Keratinocyte (primary cell): ENCODE measurements around the gene PDCD7. TPM values are rescaled to one million over a fixed set of nuclear protein-coding genes. Genes with fewer than 3 reads are reported as not detected.
"Not testable (repeated sequence)": the region's sequence is repeated elsewhere in the genome, so short reads cannot be mapped to it uniquely, and the experiment has no call there.

ENCODE experiments used
- DNase-seq: peaks from one replicate; pipeline ENCODE4 v3.0.0-alpha.2; 2011; ENCODE audit warnings: low read depth, missing footprints, low spot score
- FAIRE-seq: peaks from 2 replicates; lab custom pipeline; 2011; peaks lifted over from hg19 to GRCh38; lab: Jason Lieb, UNC
- H2AFZ ChIP-seq: 2 replicates; pipeline ENCODE4 v1.6.0; 2012; ENCODE audit warnings: low read length, control low read depth, inconsistent platforms; ENCODE audit not compliant: control insufficient read depth
- H3K27ac ChIP-seq: 2 replicates; pipeline ENCODE4 v1.5.1; 2011; ENCODE audit warnings: low read length; ENCODE audit not compliant: control insufficient read depth, insufficient read depth
- H3K27me3 ChIP-seq: 3 replicates; pipeline ENCODE4 v1.6.0; 2011; ENCODE audit warnings: low read length; ENCODE audit not compliant: control insufficient read depth, insufficient read depth; ENCODE audit errors: extremely low read depth
- H3K36me3 ChIP-seq, 2 experiments: 2 replicates in 1 of 2; 3 replicates in 1 of 2; pipeline ENCODE4 v1.5.1; 2011; ENCODE audit warnings: low read length in 2 of 2, mild to moderate bottlenecking in 1 of 2; ENCODE audit not compliant: control insufficient read depth in 2 of 2, insufficient read depth in 2 of 2; ENCODE audit errors: extremely low read depth in 1 of 2
- H3K4me1 ChIP-seq: 3 replicates; pipeline ENCODE4 v1.5.1; 2011; ENCODE audit warnings: low read length; ENCODE audit not compliant: control insufficient read depth, insufficient read depth; ENCODE audit errors: extremely low read depth
- H3K4me2 ChIP-seq: 3 replicates; pipeline ENCODE4 v1.6.0; 2011; ENCODE audit warnings: low read depth, low read length; ENCODE audit not compliant: control insufficient read depth, insufficient read depth; ENCODE audit errors: extremely low read depth
- H3K4me3 ChIP-seq, 3 experiments: fragments of 200-600 bp in 1 of 3; sonication (generic) in 1 of 3; 2 replicates in 2 of 3; 3 replicates in 1 of 3; pipeline ENCODE4 v1.5.1; 2011 to 2016; ENCODE audit warnings: low read length in 3 of 3, mild to moderate bottlenecking in 3 of 3, control low read depth in 2 of 3, inconsistent platforms in 1 of 3, low read depth in 1 of 3, mixed read lengths in 1 of 3, mixed run types in 1 of 3, moderate library complexity in 1 of 3; ENCODE audit not compliant: control insufficient read depth in 2 of 3, insufficient read depth in 2 of 3; ENCODE audit errors: extremely low read depth in 1 of 3
- H3K79me2 ChIP-seq: 2 replicates; pipeline ENCODE4 v1.6.0; 2012; ENCODE audit warnings: low read length; ENCODE audit not compliant: control insufficient read depth, insufficient read depth
- H3K9ac ChIP-seq: 3 replicates; pipeline ENCODE4 v1.6.0; 2011; ENCODE audit warnings: low read length; ENCODE audit not compliant: control insufficient read depth, insufficient read depth; ENCODE audit errors: extremely low read depth
- H3K9me1 ChIP-seq: 3 replicates; pipeline ENCODE4 v1.6.0; 2011; ENCODE audit warnings: low read length; ENCODE audit not compliant: control insufficient read depth, insufficient read depth; ENCODE audit errors: extremely low read depth
- H3K9me3 ChIP-seq: 2 replicates; pipeline ENCODE4 v1.5.1; 2012; ENCODE audit warnings: low read depth, low read length; ENCODE audit not compliant: control insufficient read depth
- H4K20me1 ChIP-seq: 3 replicates; pipeline ENCODE4 v1.6.0; 2011; ENCODE audit warnings: low read length; ENCODE audit not compliant: control insufficient read depth, insufficient read depth; ENCODE audit errors: extremely low read depth
- CTCF ChIP-seq, 3 experiments: IDR thresholded peaks in 1 of 3; conservative IDR thresholded peaks in 1 of 3; optimal IDR thresholded peaks in 1 of 3; 2 replicates in 2 of 3; 3 replicates in 1 of 3; pipeline versions ENCODE3 to v1.5.1; 2011; ENCODE audit warnings: low read length in 3 of 3, mild to moderate bottlenecking in 3 of 3, moderate library complexity in 2 of 3, control low read depth in 1 of 3, inconsistent platforms in 1 of 3; ENCODE audit not compliant: insufficient read depth in 2 of 3; ENCODE audit errors: extremely low read depth in 1 of 3
- EZH2 ChIP-seq: IDR thresholded peaks from one replicate; pipeline ENCODE4 v1.6.1; 2012; ENCODE audit warnings: inconsistent platforms, mild to moderate bottlenecking, low read length, moderate library complexity
- dilution Hi-C: fragments of 300-500 bp; cut with MboI; formaldehyde crosslinking; loops from one replicate; pipeline ENCODE4 v1.7.0; 2020; ENCODE audit warnings: low sequenced_read_pairs; ENCODE audit not compliant: extremely low pct_ligation_motif_present
- polyA plus RNA-seq, 5 experiments: library from polyadenylated mRNA; depleted of rRNA in 3 of 5; stranded (reverse) in 3 of 5; stranded (forward) in 1 of 5; unstranded in 1 of 5; fragments of >200 nt; gene quantifications; 1 replicate in 1 of 5; 2 replicates in 3 of 5; 3 replicates in 1 of 5; pipeline versions ENCODE4 v1.2.1 to v1.2.3, GENCODE V29; 2011 to 2012; ENCODE audit warnings: missing spikeins in 2 of 5, low read depth in 1 of 5, low replicate concordance in 1 of 5

The PDCD7 gene
- polyA plus RNA-seq, 1 donor (not counting 4 experiments of a cell fraction or from before 2014, with no cell fraction given) = 17.2 TPM

GRCh38 chr15:65147902-65148301, 14.3 kb upstream of the PDCD7 start:
- no peaks in the 10 kb centered on the region for H4K20me1 ChIP-seq
- no peak overlapping the region for H3K4me3 ChIP-seq
- H3K4me2 ChIP-seq = no peak overlapping the region
- no peak overlapping the region for H3K9ac ChIP-seq
- TF ChIP-seq CTCF (optimal IDR thresholded peaks at IDR 0.05 in 1 of 3, IDR thresholded peaks at IDR 0.05 in 1 of 3, conservative IDR thresholded peaks at IDR 0.05 in 1 of 3; ENCODE audit: extremely low read depth in 1 of 3, insufficient read depth in 2 of 3, low read length in 3 of 3) = no peak
- no peak for TF ChIP-seq EZH2
- H3K36me3 ChIP-seq = peaks cover 0 to 3% of the 10 kb centered on the region in 2 experiments
- no peaks in the 10 kb centered on the region for H3K9me3 ChIP-seq
- H3K9me1 ChIP-seq = no peaks in the 10 kb centered on the region
- H3K4me1 ChIP-seq = no peaks in the 10 kb centered on the region
- dilution Hi-C loops = no loop called here
- no peak overlapping the region for H2AFZ ChIP-seq
- no peak overlapping the region for H3K27ac ChIP-seq
- DNase-seq (no peak), FAIRE-seq (no peak)
- no peaks in the 10 kb centered on the region for H3K79me2 ChIP-seq
- no peaks in the 10 kb centered on the region for H3K27me3 ChIP-seq

GRCh38 chr15:65146438-65146837, 12.8 kb upstream of the PDCD7 start:
- no peaks in the 10 kb centered on the region for H3K9me3 ChIP-seq
- peaks cover 0 to 3% of the 10 kb centered on the region in 2 experiments for H3K36me3 ChIP-seq
- no peak overlapping the region for H3K9ac ChIP-seq
- no peak overlapping the region for H2AFZ ChIP-seq
- dilution Hi-C loops = no loop called here
- H3K4me1 ChIP-seq = no peaks in the 10 kb centered on the region
- H3K4me2 ChIP-seq = no peak overlapping the region
- no peak overlapping the region for H3K27ac ChIP-seq
- no peaks in the 10 kb centered on the region for H3K79me2 ChIP-seq
- H3K9me1 ChIP-seq = no peaks in the 10 kb centered on the region
- no peak overlapping the region for H3K4me3 ChIP-seq
- H4K20me1 ChIP-seq = no peaks in the 10 kb centered on the region
- TF ChIP-seq EZH2 = no peak
- no peak for TF ChIP-seq CTCF (optimal IDR thresholded peaks at IDR 0.05 in 1 of 3, IDR thresholded peaks at IDR 0.05 in 1 of 3, conservative IDR thresholded peaks at IDR 0.05 in 1 of 3; ENCODE audit: extremely low read depth in 1 of 3, insufficient read depth in 2 of 3, low read length in 3 of 3)
- no peak for DNase-seq
- no peak for FAIRE-seq
- H3K27me3 ChIP-seq = no peaks in the 10 kb centered on the region

GRCh38 chr15:65138631-65139030, 5.0 kb upstream of the PDCD7 start:
- H3K79me2 ChIP-seq, H3K9me1 ChIP-seq, FAIRE-seq, dilution Hi-C loops, H4K20me1 ChIP-seq, H2AFZ ChIP-seq, H3K27ac ChIP-seq, H3K4me2 ChIP-seq, H3K4me1 ChIP-seq, H3K36me3 ChIP-seq, H3K4me3 ChIP-seq, DNase-seq, H3K27me3 ChIP-seq, H3K9ac ChIP-seq, H3K9me3 ChIP-seq: not testable (repeated sequence)

GRCh38 chr15:65137893-65138292, 4.3 kb upstream of the PDCD7 start:
- H3K9me1 ChIP-seq, FAIRE-seq, H3K27me3 ChIP-seq, H3K9ac ChIP-seq, H3K4me1 ChIP-seq, H3K36me3 ChIP-seq, H4K20me1 ChIP-seq, H3K27ac ChIP-seq, DNase-seq, H3K9me3 ChIP-seq, H3K79me2 ChIP-seq, H3K4me3 ChIP-seq, H2AFZ ChIP-seq, H3K4me2 ChIP-seq, dilution Hi-C loops: not testable (repeated sequence)
